GM19452 (cell line): Measurements from ENCODE around the gene SEC11A.

Experiments used
- ATAC-seq: cut with Tn5 transposase; IDR thresholded peaks from one replicate; pipeline ENCODE4 v1.9.1; 2021; ENCODE audit not compliant: unreplicated experiment

The SEC11A gene

DNA sequence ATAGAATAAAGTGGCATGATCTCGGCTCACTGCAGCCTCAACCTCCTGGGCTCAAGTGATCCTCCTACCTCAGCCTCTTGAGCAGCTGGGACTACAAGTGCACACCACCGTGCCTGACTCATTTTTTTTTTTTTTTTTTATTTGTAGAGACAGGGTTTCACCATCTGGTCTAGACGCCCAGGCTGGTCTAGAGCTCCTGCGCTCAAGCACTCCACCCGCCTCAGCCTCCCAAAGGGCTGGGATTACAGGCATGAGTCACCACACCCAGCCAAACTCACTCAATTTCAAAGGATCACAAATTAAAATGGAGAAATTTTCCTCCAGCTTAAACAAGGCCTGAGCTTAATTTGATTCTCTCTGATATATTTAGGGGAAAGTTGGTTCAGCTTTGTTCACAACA, 30.6 kb downstream of the SEC11A start:
- ATAC-seq, result no peak

- ATAC-seq, result no peak
Measured at GRCh38 chr15:84684092-84684491, 31.8 kb downstream of the SEC11A start.

DNA sequence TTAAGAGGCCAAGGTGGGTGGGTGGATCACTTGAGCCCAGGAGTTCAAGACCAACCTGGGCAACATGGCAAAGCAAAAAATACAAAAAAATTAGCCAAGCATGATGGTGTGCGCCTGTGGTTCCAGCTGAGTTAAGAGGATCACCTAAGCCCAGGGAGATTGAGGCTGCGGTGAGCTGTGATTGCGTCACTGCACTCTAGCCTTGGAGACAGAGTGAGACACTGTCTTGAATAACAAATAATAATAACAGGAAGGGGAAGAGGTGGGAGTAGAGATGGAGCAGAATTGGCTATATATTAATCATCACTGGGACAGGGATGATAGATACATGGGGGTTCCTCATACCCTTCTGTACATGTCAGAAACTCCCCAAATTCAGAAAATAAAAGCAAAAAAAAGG, 34.1 kb downstream of the SEC11A start:
- ATAC-seq, result no peak

- no peak for ATAC-seq
Measured at GRCh38 chr15:84671211-84671610, 44.7 kb downstream of the SEC11A start.

- no peak for ATAC-seq
Measured at GRCh38 chr15:84669726-84670125, 46.2 kb downstream of the SEC11A start.

DNA sequence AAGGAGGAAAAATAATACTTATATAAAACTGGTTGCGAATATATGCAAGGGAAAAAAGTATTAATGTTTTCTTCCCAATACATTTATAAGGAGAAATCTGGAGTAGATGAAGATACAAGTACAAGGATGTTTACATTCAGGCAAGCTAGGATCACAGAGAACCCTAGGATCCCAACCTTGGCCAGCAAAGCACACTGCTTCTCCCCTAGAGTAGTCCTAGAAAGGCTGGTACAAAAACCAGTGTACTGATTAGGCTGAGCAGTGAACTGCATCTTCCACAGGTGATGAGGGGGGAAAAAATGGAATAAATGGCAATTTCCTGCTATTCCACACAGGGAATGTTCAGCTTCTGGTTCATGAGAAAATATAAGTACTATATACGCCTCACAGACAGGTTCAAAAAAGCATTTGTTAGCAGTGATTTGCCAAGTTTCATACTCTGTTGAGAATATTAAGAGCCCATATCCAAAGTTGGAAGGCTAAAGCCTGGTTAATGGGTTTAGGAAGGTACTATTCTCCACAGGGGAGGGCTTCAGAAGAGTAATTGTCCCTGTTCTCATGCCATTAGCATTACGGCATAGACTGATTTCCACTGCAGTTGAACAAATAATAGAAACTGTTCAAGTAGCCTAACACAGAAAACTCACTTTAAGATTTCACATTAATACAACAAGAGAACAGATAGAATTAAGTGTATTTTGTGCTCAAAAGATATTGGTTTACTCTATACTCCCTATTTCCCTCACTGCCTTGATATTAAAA, 47.5 kb downstream of the SEC11A start:
- ATAC-seq, result no peak

DNA sequence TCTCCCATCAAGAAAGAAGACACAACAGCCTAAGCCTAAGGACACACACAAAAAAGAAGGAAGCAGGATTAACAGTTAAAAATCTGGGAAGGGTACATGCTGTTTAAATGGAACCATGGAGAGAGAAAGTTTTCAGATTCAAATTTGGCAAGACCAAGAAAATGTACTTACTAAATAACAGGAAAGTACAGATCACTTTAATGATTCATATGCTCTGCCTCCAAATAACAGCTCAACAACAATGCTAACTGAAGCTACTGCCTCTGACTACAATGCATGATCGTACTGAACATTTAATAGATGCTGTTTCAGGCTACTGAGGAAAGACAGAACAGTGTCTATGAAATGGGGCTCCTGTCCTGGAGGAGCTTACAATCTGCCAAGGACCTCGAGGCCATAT, 49.6 kb downstream of the SEC11A start:
- ATAC-seq, result no peak

DNA sequence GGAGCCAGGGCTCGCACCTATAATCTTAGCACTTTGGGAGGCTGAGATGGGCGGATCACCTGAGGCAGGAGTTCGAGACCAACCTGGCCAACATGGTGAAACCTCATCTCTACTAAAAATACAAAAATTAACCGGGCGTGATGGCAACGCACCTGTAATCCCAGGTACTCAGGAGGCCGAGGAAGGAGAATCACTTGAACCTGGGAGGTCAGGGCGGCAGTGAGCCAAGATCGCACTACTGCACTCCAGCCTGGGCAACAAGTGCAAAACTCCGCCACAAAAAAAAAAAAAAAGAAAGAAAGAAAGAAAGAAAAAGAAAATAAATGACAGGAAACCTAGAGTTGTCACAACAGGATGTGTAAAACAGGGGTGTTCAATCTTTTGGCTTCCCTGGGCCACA, 54.9 kb downstream of the SEC11A start:
- no peak for ATAC-seq

DNA sequence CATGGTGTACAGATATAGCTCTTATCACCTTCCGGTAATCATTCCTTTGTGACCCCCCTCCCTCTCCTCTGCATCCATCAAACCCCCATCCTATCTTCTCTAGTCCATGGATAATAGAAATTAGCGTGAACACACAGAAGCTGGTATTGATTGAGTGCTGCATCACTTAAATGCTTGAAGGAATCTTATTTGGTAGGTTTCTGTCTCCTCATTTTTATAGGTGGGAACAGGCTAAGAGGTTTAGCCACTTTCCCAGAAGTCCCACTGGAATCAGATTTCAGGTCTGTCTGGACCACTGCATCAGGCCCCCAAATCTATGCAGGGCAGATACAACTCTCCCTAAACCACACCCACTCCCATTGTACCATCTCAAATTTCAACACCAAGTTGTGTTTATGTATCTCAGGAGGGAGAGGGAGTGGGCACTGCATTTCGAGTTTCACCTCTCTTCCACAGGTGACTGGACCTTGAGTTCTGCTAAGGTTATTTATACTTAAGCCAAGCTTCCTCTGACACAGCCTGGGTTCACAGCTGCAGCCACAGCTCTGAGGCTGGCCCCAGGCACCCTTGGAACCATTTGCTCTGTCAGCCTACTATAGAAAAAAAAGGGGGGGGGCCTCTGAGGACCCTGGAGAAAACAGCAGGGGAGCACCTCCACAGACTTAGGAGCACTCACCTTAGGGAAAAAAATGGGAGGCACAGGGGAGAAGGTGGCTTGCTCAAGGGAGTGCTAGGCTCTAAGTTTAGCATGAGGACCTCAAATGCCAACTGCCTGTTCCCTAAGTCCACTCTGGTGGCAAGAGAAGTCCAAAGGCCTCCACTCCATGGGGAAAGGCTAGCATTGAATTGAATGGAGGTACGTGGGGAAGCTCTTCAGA, 55.8 kb downstream of the SEC11A start:
- no peak for ATAC-seq

DNA sequence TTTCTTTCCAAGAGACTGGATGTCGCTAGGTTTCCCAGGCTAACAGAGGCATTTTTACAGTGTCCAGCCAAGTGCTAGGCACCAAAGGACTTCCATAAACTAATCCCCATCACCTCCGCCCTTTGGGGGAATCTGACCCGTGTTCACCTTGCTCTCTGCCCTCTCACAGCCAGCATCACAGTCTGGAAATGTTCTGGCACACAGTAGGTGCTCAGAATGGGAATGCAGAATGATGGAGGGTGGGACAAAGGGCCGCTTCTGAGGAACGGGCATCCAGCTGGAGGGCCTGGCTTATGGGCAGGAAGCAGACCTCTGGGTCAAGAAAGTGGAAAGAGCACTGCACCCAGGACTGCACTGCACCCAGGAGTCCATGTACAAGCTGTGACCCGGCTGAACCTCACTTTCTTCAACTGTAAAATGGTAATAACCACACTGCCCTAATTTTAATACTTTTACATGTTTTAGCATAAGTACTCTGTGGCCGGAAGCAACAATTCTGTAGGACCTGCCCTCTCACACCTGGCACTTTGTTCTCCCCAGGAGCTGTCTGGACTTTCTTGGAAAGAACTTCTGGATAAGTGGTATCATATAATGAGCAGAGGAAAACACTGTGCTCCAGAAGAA, 57.0 kb downstream of the SEC11A start:
- no peak for ATAC-seq

DNA sequence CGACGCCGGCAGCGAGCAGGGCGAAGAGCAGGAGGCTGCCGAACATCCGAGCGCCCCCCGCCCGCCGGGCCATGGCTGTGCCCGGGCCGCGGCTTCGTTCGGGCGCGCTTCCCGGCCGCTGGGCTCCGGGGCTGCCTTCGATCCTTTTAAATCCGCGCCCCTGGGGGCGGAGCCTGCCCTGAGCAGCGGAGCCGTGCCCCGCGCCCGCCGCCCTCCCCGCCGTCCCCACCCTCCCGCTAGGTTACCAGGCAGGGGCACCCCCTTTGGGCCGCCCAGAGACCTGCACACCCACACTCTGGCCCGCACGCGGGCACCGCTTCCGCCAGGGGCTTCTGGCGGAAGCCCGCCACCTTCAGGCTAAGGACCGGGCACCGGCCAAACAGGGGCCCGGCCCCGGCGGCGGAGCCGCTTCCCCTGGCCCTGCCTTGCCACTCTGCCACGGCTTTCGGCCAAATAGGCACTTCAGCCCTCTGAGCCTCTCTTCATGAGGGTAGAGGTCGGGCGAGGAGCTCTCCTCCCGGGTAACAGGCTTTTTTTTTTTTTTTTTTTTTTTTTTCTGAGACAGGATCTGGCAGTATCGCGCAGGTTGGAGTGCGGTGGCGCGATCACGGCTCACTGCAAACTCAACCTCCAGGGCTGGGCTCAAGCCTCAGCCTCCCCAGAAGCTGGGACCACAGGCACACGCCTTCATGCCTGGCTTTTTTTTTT, 57.7 kb downstream of the SEC11A start, which contains the start of gene NMB:
Gene NMB, minus strand, starts transcription at position 120 of the 708 bp plus-strand sequence. Its CDS starts 47 bp downstream, at position 73.
- peak; percentile 73 for ATAC-seq

- no peak for ATAC-seq
Measured at GRCh38 chr15:84657748-84658079, 58.2 kb downstream of the SEC11A start.

- no peak for ATAC-seq
Measured at GRCh38 chr15:84656972-84657371, 59.0 kb downstream of the SEC11A start.

GRCh38 chr15:84654689-84655453, 61.1 kb downstream of the SEC11A start:
- ATAC-seq, result peak; percentile 27

GRCh38 chr15:84653910-84654688, 61.8 kb downstream of the SEC11A start, which contains the start of gene WDR73:
WDR73 (minus strand) TSS chr15:84654283; CDS start chr15:84654274, 9 bp downstream.
- ATAC-seq, result peak; percentile 76

- ATAC-seq, result no peak
Measured at GRCh38 chr15:84653584-84653909, 62.4 kb downstream of the SEC11A start.

DNA sequence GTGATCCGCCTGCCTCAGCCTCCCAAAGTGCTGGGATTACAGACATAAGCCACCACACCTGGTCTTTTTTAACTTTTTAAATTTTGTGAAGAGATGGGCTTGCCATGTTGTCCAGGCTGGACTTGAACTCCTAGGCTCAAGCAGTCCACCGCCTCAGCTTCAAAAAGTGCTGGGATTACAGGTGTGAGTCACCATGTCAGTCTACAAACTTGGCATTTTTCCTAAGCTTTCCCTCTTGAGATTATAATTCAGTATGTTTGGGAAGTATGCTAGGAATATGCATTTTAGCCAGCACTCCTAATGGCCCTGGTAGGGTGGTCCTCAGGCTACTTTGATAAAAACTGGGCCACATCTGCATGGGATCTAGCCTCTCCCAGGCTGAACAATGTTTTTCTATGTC, 66.2 kb downstream of the SEC11A start:
- ATAC-seq, result no peak

DNA sequence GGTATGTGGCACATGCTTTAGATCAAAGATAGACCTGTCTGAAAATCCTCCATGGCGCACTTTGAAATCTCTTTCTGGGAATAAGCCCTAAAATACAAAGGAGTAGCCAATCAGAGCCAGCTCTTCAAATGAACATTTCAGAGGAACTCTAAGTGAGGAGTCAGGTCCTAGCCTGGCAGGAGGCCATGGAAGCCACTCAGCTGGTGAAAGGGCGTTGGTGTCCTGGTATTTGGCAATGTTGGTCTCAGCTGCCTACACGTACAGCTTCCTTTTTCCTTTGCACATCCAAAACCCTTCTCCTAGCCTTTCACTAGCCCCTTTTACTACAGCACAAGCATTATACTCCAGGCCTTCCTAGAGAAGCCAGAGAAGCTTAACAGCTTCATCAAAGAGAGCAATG, 67.4 kb downstream of the SEC11A start:
- no peak for ATAC-seq

- no peak for ATAC-seq
Measured at GRCh38 chr15:84647726-84648125, 68.2 kb downstream of the SEC11A start.

- ATAC-seq, result no peak
Measured at GRCh38 chr15:84645997-84646396, 69.9 kb downstream of the SEC11A start.
